HG03045 (cell line): ENCODE measurements around the gene SATB2.

Experiments
- ATAC-seq: cut with Tn5 transposase; IDR thresholded peaks from one replicate; pipeline ENCODE4 v1.9.1; 2021; ENCODE audit warnings: mild to moderate bottlenecking, moderate library complexity; ENCODE audit not compliant: unreplicated experiment

The SATB2 gene

GRCh38 chr2:199466692-199467065 is 8.9 kb upstream of the SATB2 start:
- ATAC-seq, result no peak

- no peak for ATAC-seq
Observed at GRCh38 chr2:199465988-199466691, 8.4 kb upstream of the SATB2 start.

- ATAC-seq, result no peak
Observed at GRCh38 chr2:199465390-199465789, 7.7 kb upstream of the SATB2 start.

- ATAC-seq, result no peak
Observed at GRCh38 chr2:199464606-199465352, 7.0 kb upstream of the SATB2 start.

GRCh38 chr2:199463708-199464605 is 6.2 kb upstream of the SATB2 start:
- ATAC-seq, result no peak

GRCh38 chr2:199462956-199463692 is 5.4 kb upstream of the SATB2 start:
- ATAC-seq, result no peak

GRCh38 chr2:199462347-199462955 is 4.7 kb upstream of the SATB2 start:
- ATAC-seq, result no peak

- no peak for ATAC-seq
Observed at GRCh38 chr2:199461711-199462346, 4.1 kb upstream of the SATB2 start.

GRCh38 chr2:199460846-199461710 is 3.3 kb upstream of the SATB2 start:
- ATAC-seq, result no peak

GRCh38 chr2:199460101-199460671 is 2.4 kb upstream of the SATB2 start:
- ATAC-seq, result no peak

GRCh38 chr2:199459286-199460100 is 1.8 kb upstream of the SATB2 start:
- peak; percentile 40 for ATAC-seq

- ATAC-seq, result peak; percentile 27
Observed at GRCh38 chr2:199458806-199459285, 1.1 kb upstream of the SATB2 start.

- ATAC-seq, result peak; percentile 18
Observed at GRCh38 chr2:199458009-199458805, 468 bp upstream of the SATB2 start.

- no peak for ATAC-seq
Observed at GRCh38 chr2:199456383-199457146, 1.2 kb downstream of the SATB2 start.

- ATAC-seq, result no peak
Observed at GRCh38 chr2:199455545-199456382, 2.0 kb downstream of the SATB2 start.
